HUES64 (cell line): Measurements from ENCODE around the gene CLK2.

Source experiments
- H3K27ac ChIP-seq: 2 replicates; pipeline ENCODE4 v1.7.0; 2013; ENCODE audit warnings: low read depth, low read length, inconsistent platforms
- H3K27me3 ChIP-seq: 2 replicates; pipeline ENCODE4 v1.6.1; 2013; ENCODE audit warnings: mild to moderate bottlenecking, low read length; ENCODE audit not compliant: insufficient read depth
- H3K36me3 ChIP-seq: 2 replicates; pipeline ENCODE4 v1.6.1; 2013; ENCODE audit warnings: mild to moderate bottlenecking, low read length; ENCODE audit not compliant: insufficient read depth
- H3K4me1 ChIP-seq: 2 replicates; pipeline ENCODE4 v1.6.1; 2013; ENCODE audit warnings: mild to moderate bottlenecking, low read length, moderate library complexity; ENCODE audit not compliant: insufficient read depth
- H3K4me3 ChIP-seq: 2 replicates; pipeline ENCODE4 v1.5.1; 2013; ENCODE audit warnings: mild to moderate bottlenecking, low read length, moderate library complexity
- H3K9ac ChIP-seq: 2 replicates; pipeline ENCODE4 v1.6.1; 2013; ENCODE audit warnings: mild to moderate bottlenecking, low read depth, low read length
- H3K9me3 ChIP-seq: 2 replicates; pipeline ENCODE4 v1.6.1; 2013; ENCODE audit warnings: low read depth, low read length; ENCODE audit not compliant: insufficient read depth
- WGBS: fragments of 150-250, 120-280 bp; methylation state at CpG from one replicate; pipeline ENCODE4 v1.1.7; 2013; ENCODE audit warnings: missing lambda C conversion rate; 5-methylcytosine and 5-hydroxymethylcytosine counted together

CLK2 gene

DNA sequence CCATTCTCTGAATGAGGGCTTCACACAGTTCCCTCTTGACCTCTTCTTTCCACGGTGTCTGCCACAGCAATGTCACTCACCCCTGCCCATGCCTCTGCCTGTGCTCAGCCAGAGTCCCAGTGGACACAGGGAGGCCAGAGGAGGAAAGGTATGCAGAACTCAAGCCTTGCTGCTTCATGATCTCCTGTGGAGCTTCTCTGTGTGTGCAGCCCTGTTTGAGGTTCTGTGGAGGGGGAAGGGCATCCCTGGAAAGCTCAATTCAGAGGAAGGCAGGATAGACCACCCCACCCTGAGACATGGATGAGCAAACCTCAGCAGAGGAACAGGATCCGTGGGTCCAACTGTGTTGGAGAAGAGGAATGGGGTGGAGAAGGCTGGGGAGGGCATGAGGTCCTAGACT, 6.0 kb upstream of the CLK2 start:
- no peak overlapping the region for H3K4me3 ChIP-seq
- H3K27me3 ChIP-seq: peaks cover 8% of the 10 kb centered on the region; the same call in 1 of the 2 replicates
- H3K9ac ChIP-seq: 0 out of 2 replicates have a peak overlapping the region, but pooled peaks have one; percentile 17
- no peaks in the 10 kb centered on the region for H3K9me3 ChIP-seq
- H3K27ac ChIP-seq: no peak overlapping the region
- peaks cover 14% of the 10 kb centered on the region for H3K4me1 ChIP-seq
- no peaks in the 10 kb centered on the region for H3K36me3 ChIP-seq
- WGBS: 42% methylated on average over 2 of the region's 2 CpGs

DNA sequence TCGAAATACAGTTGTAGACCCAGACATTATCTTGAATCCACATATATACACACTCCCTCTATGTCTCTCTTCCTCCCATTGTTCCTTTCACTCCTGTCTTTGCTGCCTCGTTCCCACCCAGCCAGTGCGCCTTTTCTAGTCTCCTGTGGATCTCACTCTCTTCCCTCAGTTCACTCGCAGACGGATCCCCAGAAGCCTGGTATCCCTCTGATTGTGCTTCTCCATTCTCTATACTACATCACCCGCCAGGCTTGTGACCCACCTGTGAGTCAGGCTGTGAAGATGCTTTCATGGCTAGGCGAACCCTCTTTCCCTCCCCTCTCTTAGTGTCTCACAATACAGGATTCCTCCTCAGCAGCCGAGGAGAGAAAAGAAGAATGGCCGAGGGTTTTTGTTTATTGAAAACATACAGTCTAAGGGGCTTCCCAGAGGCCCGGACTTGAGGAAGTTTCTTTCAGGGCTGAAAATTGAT, 5.4 kb upstream of the CLK2 start:
- no peaks in the 10 kb centered on the region for H3K9me3 ChIP-seq
- 0 out of 2 replicates have a peak overlapping the region, but pooled peaks have one; percentile 17 for H3K9ac ChIP-seq
- H3K36me3 ChIP-seq: no peaks in the 10 kb centered on the region
- 50% methylated on average over 9 of the region's 10 CpGs for WGBS
- H3K4me1 ChIP-seq: peaks cover 16% of the 10 kb centered on the region
- no peak overlapping the region for H3K27ac ChIP-seq
- peaks cover 8% of the 10 kb centered on the region; the same call in 1 of the 2 replicates for H3K27me3 ChIP-seq
- peak overlapping the region; percentile 8 for H3K4me3 ChIP-seq

GRCh38 chr1:155277902-155278688, 4.8 kb upstream of the CLK2 start:
- Histone ChIP-seq H3K27me3 (peaks cover 8% of the 10 kb centered on the region; the same call in 1 of the 2 replicates), H3K9ac (no peak overlapping the region), H3K36me3 (no peaks in the 10 kb centered on the region), H3K4me3 (peak overlapping the region; percentile 70), H3K9me3 (no peaks in the 10 kb centered on the region), H3K27ac (no peak overlapping the region), H3K4me1 (peaks cover 18% of the 10 kb centered on the region)
- under 1% methylated on average over 29 of the region's 29 CpGs for WGBS

DNA sequence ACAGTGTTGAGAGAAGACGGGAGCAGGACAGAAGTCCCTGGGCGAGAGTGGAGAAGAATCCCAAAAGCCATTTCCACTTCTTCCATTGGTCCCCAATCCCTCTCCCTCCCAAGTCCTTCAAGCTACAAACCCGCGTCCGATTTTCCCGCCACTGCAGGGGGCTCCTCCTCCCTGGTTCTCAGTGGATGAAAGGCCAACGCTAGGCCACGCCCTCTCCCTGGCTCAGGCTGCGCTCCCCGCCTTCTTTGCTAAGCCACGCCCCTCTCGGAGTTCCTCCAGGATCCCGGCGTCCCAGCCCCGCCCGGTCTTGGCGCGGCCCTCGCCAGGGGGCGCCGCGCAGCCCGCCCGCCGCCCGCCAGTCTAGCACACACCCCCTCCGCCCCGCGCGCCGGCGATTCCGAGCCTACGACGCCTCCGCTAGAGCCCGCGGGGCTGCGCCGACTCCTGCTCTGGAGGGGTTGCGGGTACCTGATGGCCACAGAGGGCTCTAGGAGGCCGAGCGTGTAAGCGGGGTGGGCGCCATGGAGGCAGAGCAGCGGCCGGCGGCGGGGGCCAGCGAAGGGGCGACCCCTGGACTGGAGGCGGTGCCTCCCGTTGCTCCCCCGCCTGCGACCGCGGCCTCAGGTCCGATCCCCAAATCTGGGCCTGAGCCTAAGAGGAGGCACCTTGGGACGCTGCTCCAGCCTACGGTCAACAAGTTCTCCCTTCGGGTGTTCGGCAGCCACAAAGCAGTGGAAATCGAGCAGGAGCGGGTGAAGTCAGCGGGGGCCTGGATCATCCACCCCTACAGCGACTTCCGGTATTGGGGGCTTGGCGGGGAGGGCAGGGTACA, 4.0 kb upstream of the CLK2 start, which contains the start of gene HCN3:
Gene HCN3 (plus strand): TSS at position 394 of the 832 bp plus-strand sequence. CDS start 128 bp downstream, at position 522.
- Histone ChIP-seq H3K27me3 (peaks cover 8% of the 10 kb centered on the region; the same call in 1 of the 2 replicates), H3K4me3 (peak within 1 kb of the TSS; percentile 70), H3K27ac (no peak within 1 kb of the TSS), H3K36me3 (no peaks in the 10 kb centered on the region; the same call in 1 of the 2 replicates), H3K4me1 (peaks cover 21% of the 10 kb centered on the region), H3K9me3 (no peaks in the 10 kb centered on the region), H3K9ac (peak within 1 kb of the TSS; percentile 13; the same call in 1 of the 2 replicates)
- under 1% methylated on average over 68 of the region's 68 CpGs for whole genome bisulfite sequencing

- under 1% methylated on average over 41 of the region's 44 CpGs for WGBS
- H3K36me3 ChIP-seq: peaks cover 39% of the 10 kb centered on the region
Measured at GRCh38 chr1:155272466-155273342, 600 bp downstream of the CLK2 start.

DNA sequence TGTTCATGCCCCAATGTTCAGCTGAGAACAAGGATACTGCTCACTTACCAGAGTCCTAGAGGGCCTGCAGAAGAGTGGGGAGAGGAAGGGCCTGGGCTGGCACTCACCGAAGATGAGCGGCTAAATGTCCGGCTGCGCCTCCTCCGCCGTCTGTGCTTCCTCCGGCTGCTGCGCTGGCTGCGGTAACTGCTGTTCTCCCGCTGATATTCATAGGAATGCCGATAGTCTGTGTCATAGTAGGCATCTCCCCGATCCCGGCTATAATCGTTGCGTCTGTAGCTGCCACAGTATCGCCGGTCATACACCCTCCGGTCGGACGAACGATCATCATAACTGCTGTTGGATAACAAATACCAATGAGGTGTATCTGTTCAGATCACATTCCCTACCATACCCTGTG, 3.9 kb downstream of the CLK2 start:
- WGBS: 96% methylated on average over 21 of the region's 21 CpGs
- H3K4me3 ChIP-seq: no peak overlapping the region
- H3K27me3 ChIP-seq: no peaks in the 10 kb centered on the region
- H3K9me3 ChIP-seq: no peaks in the 10 kb centered on the region
- peaks cover 9% of the 10 kb centered on the region; the same call in 1 of the 2 replicates for H3K4me1 ChIP-seq
- no peak overlapping the region for H3K9ac ChIP-seq
- H3K27ac ChIP-seq: no peak overlapping the region
- peaks cover 71% of the 10 kb centered on the region for H3K36me3 ChIP-seq

More at GRCh38 chr1:155272466-155273342, 600 bp downstream of the CLK2 start:
- no peaks in the 10 kb centered on the region for H3K9me3 ChIP-seq
- peak overlapping the region; percentile 77 for H3K9ac ChIP-seq
- peak overlapping the region; percentile 96 for H3K27ac ChIP-seq
- H3K4me1 ChIP-seq: peaks cover 9% of the 10 kb centered on the region
- H3K4me3 ChIP-seq: peak overlapping the region; percentile 89
- peaks cover 8% of the 10 kb centered on the region; the same call in 1 of the 2 replicates for H3K27me3 ChIP-seq

DNA sequence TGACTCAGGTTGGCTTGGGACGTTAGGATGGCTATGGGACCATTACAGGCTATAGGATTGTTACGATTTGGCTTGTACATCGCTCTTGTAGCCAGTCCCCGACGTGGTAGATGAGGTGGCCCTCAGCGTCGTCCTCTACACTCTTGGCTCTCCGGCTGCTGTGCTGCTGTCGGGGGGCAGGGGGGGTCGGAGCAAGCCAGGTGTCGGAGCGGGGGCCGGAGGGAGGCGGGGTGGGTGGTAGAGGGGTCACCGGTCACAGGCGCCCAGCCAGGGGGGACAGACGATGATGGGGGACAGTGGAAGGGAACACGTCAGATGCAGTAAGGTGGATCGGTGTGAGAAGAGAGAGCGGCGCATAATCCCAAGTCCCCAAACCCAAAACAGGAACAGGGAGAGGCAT, 4.7 kb downstream of the CLK2 start:
- WGBS: 95% methylated on average over 21 of the region's 21 CpGs

DNA sequence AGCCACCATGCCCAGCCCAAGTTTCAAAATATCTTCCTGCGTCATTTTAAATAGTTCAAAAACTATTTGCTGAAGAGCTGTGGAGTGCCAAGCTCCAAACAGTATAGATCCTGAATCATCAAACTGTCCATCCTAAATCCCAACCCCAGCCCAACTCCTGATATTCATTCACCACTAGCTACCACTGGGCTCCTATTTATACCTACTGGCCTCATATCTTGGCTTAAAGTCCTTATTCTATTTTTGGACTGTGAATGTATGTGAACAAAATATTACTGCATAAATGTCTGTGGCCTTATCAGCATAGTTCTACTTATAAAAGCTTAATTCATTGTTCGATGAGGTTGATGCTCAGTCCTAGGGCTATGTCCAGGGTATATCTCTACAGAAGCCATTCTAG, 5.9 kb downstream of the CLK2 start:
- peaks cover 89% of the 10 kb centered on the region for H3K36me3 ChIP-seq
- no peak overlapping the region for H3K27ac ChIP-seq
- H3K27me3 ChIP-seq: no peaks in the 10 kb centered on the region
- no peak overlapping the region for H3K4me3 ChIP-seq
- peaks cover 3% of the 10 kb centered on the region; the same call in 1 of the 2 replicates for H3K4me1 ChIP-seq
- no peaks in the 10 kb centered on the region for H3K9me3 ChIP-seq
- WGBS: 98% methylated on average over 2 of the region's 2 CpGs
- H3K9ac ChIP-seq: no peak overlapping the region

More for the DNA sequence above, 4.7 kb downstream of the CLK2 start:
- no peaks in the 10 kb centered on the region for H3K9me3 ChIP-seq
- H3K4me1 ChIP-seq: peaks cover 5% of the 10 kb centered on the region; the same call in 1 of the 2 replicates
- peaks cover 78% of the 10 kb centered on the region for H3K36me3 ChIP-seq
- no peak overlapping the region for H3K27ac ChIP-seq
- H3K27me3 ChIP-seq: no peaks in the 10 kb centered on the region
- no peak overlapping the region for H3K4me3 ChIP-seq
- no peak overlapping the region for H3K9ac ChIP-seq

DNA sequence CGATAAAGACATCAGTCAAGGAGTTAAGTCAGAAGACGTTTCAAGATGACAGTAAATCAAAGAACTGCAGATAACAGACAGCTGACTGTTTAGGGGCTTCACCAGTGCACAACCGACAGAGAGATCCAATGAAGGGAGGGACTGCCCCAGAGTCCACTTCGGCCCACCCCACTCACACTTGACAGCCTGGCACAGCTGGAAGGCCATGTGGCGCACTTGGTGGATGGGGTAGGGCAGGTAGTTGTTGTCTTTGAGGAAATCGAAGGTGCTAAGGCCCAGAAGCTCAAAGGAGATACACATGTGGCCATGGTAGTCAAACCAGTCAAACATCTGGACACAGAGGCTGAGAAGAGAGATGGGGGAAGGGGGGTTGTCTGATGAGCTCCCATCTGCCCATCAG, 6.8 kb downstream of the CLK2 start:
- no peaks in the 10 kb centered on the region for H3K9me3 ChIP-seq
- H3K36me3 ChIP-seq: peaks cover 86% of the 10 kb centered on the region
- no peak overlapping the region for H3K4me3 ChIP-seq
- H3K27ac ChIP-seq: no peak overlapping the region
- H3K9ac ChIP-seq: no peak overlapping the region
- WGBS: 96% methylated on average over 6 of the region's 6 CpGs
- no peaks in the 10 kb centered on the region for H3K27me3 ChIP-seq
- H3K4me1 ChIP-seq: no peaks in the 10 kb centered on the region

- H3K9ac ChIP-seq: no peak overlapping the region
Measured at GRCh38 chr1:155263067-155263466, 10.2 kb downstream of the CLK2 start.

More at GRCh38 chr1:155263067-155263466, 10.2 kb downstream of the CLK2 start:
- H3K27ac ChIP-seq: no peak overlapping the region
- no peaks in the 10 kb centered on the region for H3K9me3 ChIP-seq
- 95% methylated on average over 11 of the region's 11 CpGs for WGBS
- H3K4me3 ChIP-seq: no peak overlapping the region
- no peaks in the 10 kb centered on the region for H3K27me3 ChIP-seq
- H3K4me1 ChIP-seq: peaks cover 4% of the 10 kb centered on the region; the same call in 1 of the 2 replicates
- peaks cover 66% of the 10 kb centered on the region for H3K36me3 ChIP-seq
